Neuronal stem cell (in vitro differentiated cells): ENCODE measurements around the gene FAM200B. TPM values are rescaled to one million over a fixed set of nuclear protein-coding genes. Genes with fewer than 3 reads are reported as not detected.

ENCODE experiments used
- DNase-seq: peaks from one replicate; pipeline ENCODE4 v3.0.0-alpha.2; 2013; ENCODE audit warnings: low spot score
- H2AFZ ChIP-seq: one replicate; pipeline ENCODE4 v1.6.1; 2013; ENCODE audit warnings: mild to moderate bottlenecking, low read length, inconsistent platforms
- H2AK5ac ChIP-seq: 2 replicates; pipeline ENCODE4 v1.6.1; 2013; ENCODE audit warnings: low read depth, mild to moderate bottlenecking, inconsistent platforms, low read length, moderate library complexity, mixed read lengths
- H2BK120ac ChIP-seq: 2 replicates; pipeline ENCODE4 v1.6.1; 2013; ENCODE audit warnings: low read depth, mild to moderate bottlenecking, inconsistent platforms, low read length, moderate library complexity, mixed read lengths
- H2BK12ac ChIP-seq: one replicate; pipeline ENCODE4 v1.6.1; 2013; ENCODE audit warnings: low read length, inconsistent platforms
- H2BK15ac ChIP-seq: 2 replicates; pipeline ENCODE4 v1.6.1; 2013; ENCODE audit warnings: mild to moderate bottlenecking, low read length, inconsistent platforms, mixed read lengths
- H2BK5ac ChIP-seq: one replicate; pipeline ENCODE4 v1.6.1; 2013; ENCODE audit warnings: inconsistent platforms, mild to moderate bottlenecking, low read length, moderate library complexity
- H3K14ac ChIP-seq: one replicate; pipeline ENCODE4 v1.6.1; 2013; ENCODE audit warnings: low read length, inconsistent platforms
- H3K18ac ChIP-seq: 2 replicates; pipeline ENCODE4 v1.6.1; 2013; ENCODE audit warnings: low read length, inconsistent platforms
- H3K23ac ChIP-seq: 2 replicates; pipeline ENCODE4 v1.6.1; 2013; ENCODE audit warnings: low read depth, mild to moderate bottlenecking, mixed read lengths, low read length, inconsistent platforms; ENCODE audit not compliant: poor library complexity
- H3K27ac ChIP-seq: replicated peaks from 3 replicates; pipeline ENCODE4 v1.5.1; 2013; ENCODE audit warnings: low read length, inconsistent platforms
- H3K27me3 ChIP-seq, 3 experiments: 2 replicates each; pipeline ENCODE4 v1.6.1; 2013; ENCODE audit warnings: low read length in 3 of 3, mild to moderate bottlenecking in 2 of 3, inconsistent platforms in 1 of 3, low read depth in 1 of 3, mixed read lengths in 1 of 3, moderate library complexity in 1 of 3; ENCODE audit not compliant: control insufficient read depth in 3 of 3, insufficient read depth in 3 of 3
- H3K36me3 ChIP-seq, 2 donors: replicated peaks in 1 of 2; 2 replicates each; pipeline ENCODE4 v1.6.1; 2013; ENCODE audit warnings: low read length in 2 of 2; ENCODE audit not compliant: control insufficient read depth in 2 of 2, insufficient read depth in 2 of 2
- H3K4ac ChIP-seq: 2 replicates; pipeline ENCODE4 v1.6.1; 2013; ENCODE audit warnings: inconsistent platforms, mild to moderate bottlenecking, low read length, moderate library complexity
- H3K4me1 ChIP-seq, 2 donors: 1 replicate in 1 of 2; 2 replicates in 1 of 2; pipeline ENCODE4 v1.6.1; 2013; ENCODE audit warnings: low read length in 2 of 2, low read depth in 1 of 2; ENCODE audit not compliant: control insufficient read depth in 2 of 2, insufficient read depth in 1 of 2
- H3K4me2 ChIP-seq: one replicate; pipeline ENCODE4 v1.6.1; 2013; ENCODE audit warnings: mild to moderate bottlenecking, low read length, inconsistent platforms; ENCODE audit not compliant: insufficient read depth, poor library complexity, severe bottlenecking
- H3K4me3 ChIP-seq, 2 donors: 2 replicates each; pipeline ENCODE4 v1.5.1; 2013; ENCODE audit warnings: low read length in 2 of 2, mild to moderate bottlenecking in 2 of 2, inconsistent platforms in 1 of 2, moderate library complexity in 1 of 2
- H3K79me1 ChIP-seq: one replicate; pipeline ENCODE4 v1.6.1; 2013; ENCODE audit warnings: low read depth, mild to moderate bottlenecking, inconsistent platforms, low read length, moderate library complexity
- H3K9ac ChIP-seq: one replicate; pipeline ENCODE4 v1.6.1; 2013; ENCODE audit warnings: mild to moderate bottlenecking, low read depth, low read length, inconsistent platforms; ENCODE audit not compliant: poor library complexity
- H3K9me3 ChIP-seq, 2 donors: replicated peaks in 1 of 2; 2 replicates each; pipeline versions ENCODE3 to v1.6.1; 2013; ENCODE audit warnings: low read length in 2 of 2, mild to moderate bottlenecking in 2 of 2, inconsistent platforms in 1 of 2, low read depth in 1 of 2, mixed read lengths in 1 of 2, moderate library complexity in 1 of 2; ENCODE audit not compliant: control insufficient read depth in 2 of 2, insufficient read depth in 1 of 2
- H4K8ac ChIP-seq: one replicate; pipeline ENCODE4 v1.6.1; 2013; ENCODE audit warnings: low read depth, mild to moderate bottlenecking, inconsistent platforms, low read length, moderate library complexity
- H4K91ac ChIP-seq: one replicate; pipeline ENCODE4 v1.6.1; 2013; ENCODE audit warnings: low read length, low read depth, mild to moderate bottlenecking, inconsistent platforms; ENCODE audit not compliant: poor library complexity
- WGBS, 2 donors: extraction: QIAGEN DNeasy Blood & Tissue Kit; methylation state at CpG; one replicate each; pipeline ENCODE4 v1.1.7; 2013; ENCODE audit warnings: missing lambda C conversion rate in 2 of 2, mixed read lengths in 1 of 2; ENCODE audit not compliant: insufficient read length in 2 of 2, insufficient replicate concordance in 1 of 2; ENCODE audit errors: extremely low coverage in 2 of 2; 5-methylcytosine and 5-hydroxymethylcytosine counted together
- polyA plus RNA-seq, 2 experiments: library from polyadenylated mRNA; stranded (reverse); fragments of 200-250 nt; gene quantifications; one replicate each; pipeline ENCODE4 v1.2.3, GENCODE V29; 2013

The FAM200B gene
- polyA plus RNA-seq (2013, experiment 1 of 2): 94.5 TPM
- 100.0 TPM for polyA plus RNA-seq (2013, experiment 2 of 2)

DNA sequence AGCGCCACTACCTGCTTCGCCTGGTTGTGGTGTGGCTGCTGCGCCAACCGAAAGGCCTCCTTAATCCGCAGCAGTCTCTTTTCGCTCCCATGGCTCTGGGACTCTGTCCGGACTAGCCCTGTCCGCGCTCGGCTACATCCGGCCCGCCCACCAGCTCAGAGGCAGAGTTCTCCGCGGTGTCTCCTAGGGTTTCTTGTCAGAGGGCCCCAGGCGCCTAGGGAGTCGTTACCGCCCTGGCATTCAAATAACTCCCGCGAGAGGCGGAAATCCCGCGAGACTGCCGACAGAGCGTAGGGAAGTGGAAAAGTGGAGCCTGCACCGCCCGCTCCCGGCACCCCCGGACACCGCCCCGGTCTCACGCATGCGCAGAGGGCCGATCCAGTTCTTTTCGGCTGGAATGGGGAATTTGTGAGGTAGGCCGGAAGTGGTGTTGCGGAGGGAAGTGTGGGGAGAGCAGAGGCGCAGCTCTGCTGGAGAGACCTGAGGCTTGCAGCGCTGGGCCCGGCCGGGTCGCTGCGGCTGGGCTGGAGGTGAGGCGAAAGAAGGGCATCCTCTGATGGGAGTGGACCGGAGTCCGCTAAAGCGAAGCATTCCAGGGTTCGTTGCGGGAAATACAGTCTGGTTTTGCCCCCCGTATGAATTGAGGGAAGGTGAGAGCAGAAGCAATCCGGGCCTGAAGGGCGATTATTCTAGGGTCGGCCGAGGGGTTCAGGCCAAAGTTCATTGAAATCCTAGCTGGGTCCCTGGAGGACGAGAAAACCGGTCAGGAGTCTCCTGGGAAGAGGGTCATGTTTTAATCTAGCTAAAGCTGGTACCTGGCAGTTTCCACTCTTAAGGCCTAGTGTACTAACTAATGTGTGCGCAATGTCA is at the start of gene FAM200B:
FAM200B (plus strand) TSS at position 456 of the 870 bp plus-strand sequence. CDS start 5,151 bp downstream, outside the sequence.
- peak; percentile 100 for DNase-seq
- Histone ChIP-seq H4K8ac (no peak within 1 kb of the TSS), H3K9ac (peak within 1 kb of the TSS; percentile 88), H3K4me2 (peak within 1 kb of the TSS; percentile 68), H3K36me3 (peaks cover 4 to 61% of the 10 kb centered on the region in 2 donors), H4K91ac (no peak within 1 kb of the TSS), H3K14ac (no peak within 1 kb of the TSS), H2AFZ (peak within 1 kb of the TSS; percentile 89), H3K27me3 (no peaks in the 10 kb centered on the region), H2AK5ac (no peak within 1 kb of the TSS), H3K9me3 (peaks cover 0 to 27% of the 10 kb centered on the region in 2 donors), H3K4me3 (peak within 1 kb of the TSS; percentile 77 to 91), H2BK15ac (peak within 1 kb of the TSS; percentile 63), H2BK120ac (peak within 1 kb of the TSS; percentile 82), H3K4me1 (peaks cover 0 to 11% of the 10 kb centered on the region in 2 donors), H3K23ac (peak within 1 kb of the TSS; percentile 26), H2BK5ac (peak within 1 kb of the TSS; percentile 88), H3K18ac (peak within 1 kb of the TSS; percentile 89), H3K27ac (peak within 1 kb of the TSS; percentile 99), H2BK12ac (no peak within 1 kb of the TSS), H3K4ac (no peak within 1 kb of the TSS), H3K79me1 (peaks cover 2% of the 10 kb centered on the region)
- no CpG with 5 or more reads among the region's 56 CpGs for WGBS, 2 donors

DNA sequence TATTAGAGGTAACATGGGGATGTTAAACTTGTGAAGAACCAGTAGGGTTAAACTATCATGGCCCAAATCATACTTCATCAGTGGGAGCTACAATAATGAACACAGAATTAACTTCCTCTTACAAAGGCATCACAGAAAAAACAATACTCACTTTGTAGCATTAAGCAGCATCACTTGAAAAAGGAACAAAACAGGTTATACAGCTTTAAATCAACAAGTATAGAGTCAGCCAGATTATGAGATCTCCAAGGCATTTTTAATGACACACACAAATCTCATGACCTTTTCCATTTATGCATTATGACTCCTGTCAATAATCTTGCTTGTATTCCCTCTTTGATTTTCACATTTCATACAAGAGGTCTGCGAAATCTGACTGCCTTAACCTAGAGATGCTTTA is 44.8 kb upstream of the FAM200B start:
- Histone ChIP-seq H3K4me2 (no peak overlapping the region), H3K23ac (no peak overlapping the region), H3K9me3 (peaks cover 0 to 3% of the 10 kb centered on the region in 2 donors), H2BK5ac (no peak overlapping the region), H2BK120ac (no peak overlapping the region), H3K27ac (no peak overlapping the region), H3K4ac (no peak overlapping the region), H2BK15ac (no peak overlapping the region), H2AK5ac (no peak overlapping the region), H4K8ac (no peak overlapping the region), H2BK12ac (no peak overlapping the region), H4K91ac (no peak overlapping the region), H3K18ac (no peak overlapping the region), H3K27me3 (no peaks in the 10 kb centered on the region), H3K9ac (no peak overlapping the region), H3K79me1 (no peaks in the 10 kb centered on the region), H3K36me3 (peaks cover 6 to 97% of the 10 kb centered on the region in 2 donors), H3K14ac (no peak overlapping the region), H3K4me3 (no peak overlapping the region), H2AFZ (no peak overlapping the region), H3K4me1 (no peaks in the 10 kb centered on the region)
- WGBS, 2 donors: no CpG with 5 or more reads among the region's 1 CpG
- DNase-seq: no peak

DNA sequence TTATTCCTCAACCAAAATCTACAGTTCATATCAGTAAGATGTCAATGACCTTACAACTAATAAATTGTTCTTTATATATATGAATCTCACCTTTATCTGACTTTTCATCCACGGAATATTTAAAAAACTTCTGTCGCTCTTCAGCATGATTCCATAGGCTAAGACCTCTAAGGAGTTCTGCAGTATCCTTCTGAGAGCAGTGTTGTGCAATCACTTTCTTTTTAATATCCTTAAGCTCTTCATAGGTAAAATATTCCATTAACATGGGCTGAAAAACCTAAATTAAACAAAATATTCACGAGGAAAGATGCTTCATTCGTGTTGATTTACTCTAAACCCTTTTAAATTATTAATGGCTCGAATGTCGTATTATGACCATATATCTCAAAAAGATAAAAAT is 43.2 kb upstream of the FAM200B start:
- H3K4me1 ChIP-seq: no peaks in the 10 kb centered on the region
- H2BK15ac ChIP-seq: no peak overlapping the region
- H2BK120ac ChIP-seq: no peak overlapping the region
- H2BK12ac ChIP-seq: no peak overlapping the region
- no peak overlapping the region for H4K8ac ChIP-seq
- H3K18ac ChIP-seq: no peak overlapping the region
- H2AK5ac ChIP-seq: no peak overlapping the region
- peaks cover 6 to 90% of the 10 kb centered on the region in 2 donors for H3K36me3 ChIP-seq
- DNase-seq: no peak
- no peaks in the 10 kb centered on the region for H3K9me3 ChIP-seq
- no peak overlapping the region for H3K4ac ChIP-seq
- H3K79me1 ChIP-seq: no peaks in the 10 kb centered on the region
- no peaks in the 10 kb centered on the region for H3K27me3 ChIP-seq
- no peak overlapping the region for H2AFZ ChIP-seq
- H3K14ac ChIP-seq: no peak overlapping the region
- H2BK5ac ChIP-seq: no peak overlapping the region
- WGBS, 2 donors: no CpG with 5 or more reads among the region's 6 CpGs
- H3K9ac ChIP-seq: no peak overlapping the region
- H3K27ac ChIP-seq: no peak overlapping the region
- H4K91ac ChIP-seq: no peak overlapping the region
- H3K4me2 ChIP-seq: no peak overlapping the region
- no peak overlapping the region for H3K4me3 ChIP-seq
- no peak overlapping the region for H3K23ac ChIP-seq

DNA sequence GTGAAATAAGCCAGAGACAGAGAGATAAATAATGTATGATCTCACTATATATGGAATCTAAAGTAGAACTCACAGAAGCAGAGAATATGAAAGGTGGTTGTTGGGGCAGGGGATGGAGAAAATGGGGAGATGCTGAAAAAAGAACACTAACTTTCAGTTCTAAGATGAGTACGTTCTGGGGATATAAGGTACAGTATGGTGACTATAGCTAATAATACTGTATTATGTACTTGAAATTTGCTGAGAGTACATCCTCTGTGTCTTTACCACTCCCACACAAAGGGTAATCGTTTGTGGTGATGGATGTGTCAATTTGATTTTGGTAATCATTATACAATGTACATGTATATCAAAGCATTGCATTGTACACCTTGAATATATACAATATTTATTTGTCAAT is 33.0 kb upstream of the FAM200B start:
- Histone ChIP-seq H3K27ac (no peak overlapping the region), H2BK5ac (no peak overlapping the region), H2BK12ac (no peak overlapping the region), H3K36me3 (peaks cover 0 to 23% of the 10 kb centered on the region in 2 donors), H3K4me2 (no peak overlapping the region), H3K4ac (no peak overlapping the region), H3K9ac (no peak overlapping the region), H3K14ac (no peak overlapping the region), H2AK5ac (no peak overlapping the region), H3K23ac (no peak overlapping the region), H4K91ac (no peak overlapping the region), H4K8ac (no peak overlapping the region), H3K18ac (no peak overlapping the region), H3K9me3 (no peaks in the 10 kb centered on the region), H2BK120ac (no peak overlapping the region), H3K27me3 (no peaks in the 10 kb centered on the region), H3K79me1 (peaks cover 2% of the 10 kb centered on the region), H2AFZ (no peak overlapping the region), H3K4me3 (no peak overlapping the region), H2BK15ac (no peak overlapping the region), H3K4me1 (peaks cover 0 to 3% of the 10 kb centered on the region in 2 donors)
- DNase-seq: no peak
- WGBS, 2 donors: no CpG with 5 or more reads among the region's 2 CpGs
